Measurements from ENCODE around the gene REXO4. TPM values are rescaled to one million over a fixed set of nuclear protein-coding genes. Genes with fewer than 3 reads are reported as not detected.

The REXO4 gene
- total and polyA plus RNA-seq, 10 of the 15 experiments (the other 5 are each of a cell fraction or from before 2014, with no cell fraction given), result 2.7 to 43.9 (median 30.5) TPM

DNA sequence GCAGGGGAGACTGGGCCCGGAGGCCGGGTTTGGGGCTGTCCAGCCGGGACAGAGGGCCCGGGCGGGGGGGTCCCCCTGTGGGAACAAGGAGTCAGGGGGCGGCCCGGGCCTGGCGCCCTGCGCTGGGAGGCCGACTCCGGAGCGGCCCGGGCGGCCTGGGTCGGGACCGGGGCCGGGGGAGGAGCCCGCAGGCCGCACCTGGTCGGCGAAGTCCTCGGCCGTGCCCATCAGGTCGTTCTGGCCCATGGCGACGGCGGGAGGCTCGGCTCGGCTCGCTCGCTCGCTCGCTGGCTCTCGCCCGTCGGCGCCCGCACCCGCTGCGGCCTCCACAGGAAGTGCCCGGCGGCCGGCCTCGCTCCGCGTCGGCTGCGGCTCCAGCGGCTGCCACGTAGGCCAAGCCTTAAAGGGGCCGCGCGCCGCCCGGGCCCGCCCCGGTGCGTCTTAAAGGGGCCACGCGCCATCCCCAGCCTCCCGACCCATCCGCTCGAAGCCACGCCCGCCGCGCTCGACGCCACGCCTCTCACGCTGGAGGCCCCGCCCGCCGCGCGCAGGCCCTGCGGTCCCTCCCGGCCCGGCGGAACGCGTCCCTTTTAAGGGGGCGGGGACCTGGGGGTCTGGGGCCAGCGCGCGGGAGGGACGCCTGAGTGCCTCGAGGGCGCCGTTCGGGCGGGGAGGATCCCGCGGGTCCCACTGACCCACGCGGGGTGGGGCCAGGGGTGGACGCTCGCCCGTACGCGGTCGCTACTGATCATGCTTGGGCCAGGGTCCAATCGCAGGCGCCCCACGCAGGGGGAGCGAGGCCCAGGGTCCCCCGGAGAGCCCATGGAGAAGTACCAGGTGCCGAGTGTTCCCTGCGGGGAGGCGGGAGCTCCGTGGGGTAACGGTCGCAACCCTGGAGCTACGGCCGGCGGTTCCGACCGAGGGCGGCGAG lies 41.8 kb downstream of the REXO4 start, which contains the start of the genes STKLD1 and SURF4 (continued):
- TF ChIP-seq HDAC2 (IDR thresholded peaks at IDR 0.05) (no peak), CBX5 (IDR thresholded peaks at IDR 0.05; ENCODE audit: low read depth) (no peak), NBN (IDR thresholded peaks at IDR 0.05) (no peak), KAT2A (conservative IDR thresholded peaks at IDR 0.05; ENCODE audit: control insufficient read depth, low read depth, low read length) (no peak), SUPT20H (IDR thresholded peaks at IDR 0.05; ENCODE audit: borderline replicate concordance, control insufficient read depth, low read depth, low read length) (no peak), KLF5 (IDR thresholded peaks at IDR 0.05; ENCODE audit: partially characterized antibody) (no peak), SREBF2 (IDR thresholded peaks at IDR 0.05; ENCODE audit: low read length) (no peak), EGR1 (IDR thresholded peaks at IDR 0.05; ENCODE audit: borderline replicate concordance in 1 of 2, low read depth in 2 of 2, low read length in 2 of 2) (0 out of 3 replicates have a peak, but pooled peaks of 1 of the 2 experiments have one; percentile 34), BCL11A (IDR thresholded peaks at IDR 0.05; ENCODE audit: low read depth, low read length) (no peak), RELA (IDR thresholded peaks at IDR 0.05; ENCODE audit: borderline replicate concordance, partially characterized antibody) (peak; percentile 54), CBX3 (IDR thresholded peaks at IDR 0.05; ENCODE audit: borderline replicate concordance, low read depth) (no peak)
- TF ChIP-seq, protein P1, sequence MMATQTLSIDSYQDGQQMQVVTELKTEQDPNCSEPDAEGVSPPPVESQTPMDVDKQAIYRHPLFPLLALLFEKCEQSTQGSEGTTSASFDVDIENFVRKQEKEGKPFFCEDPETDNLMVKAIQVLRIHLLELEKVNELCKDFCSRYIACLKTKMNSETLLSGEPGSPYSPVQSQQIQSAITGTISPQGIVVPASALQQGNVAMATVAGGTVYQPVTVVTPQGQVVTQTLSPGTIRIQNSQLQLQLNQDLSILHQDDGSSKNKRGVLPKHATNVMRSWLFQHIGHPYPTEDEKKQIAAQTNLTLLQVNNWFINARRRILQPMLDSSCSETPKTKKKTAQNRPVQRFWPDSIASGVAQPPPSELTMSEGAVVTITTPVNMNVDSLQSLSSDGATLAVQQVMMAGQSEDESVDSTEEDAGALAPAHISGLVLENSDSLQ (IDR thresholded peaks at IDR 0.05), result no peak
- TF ChIP-seq, protein P2, sequence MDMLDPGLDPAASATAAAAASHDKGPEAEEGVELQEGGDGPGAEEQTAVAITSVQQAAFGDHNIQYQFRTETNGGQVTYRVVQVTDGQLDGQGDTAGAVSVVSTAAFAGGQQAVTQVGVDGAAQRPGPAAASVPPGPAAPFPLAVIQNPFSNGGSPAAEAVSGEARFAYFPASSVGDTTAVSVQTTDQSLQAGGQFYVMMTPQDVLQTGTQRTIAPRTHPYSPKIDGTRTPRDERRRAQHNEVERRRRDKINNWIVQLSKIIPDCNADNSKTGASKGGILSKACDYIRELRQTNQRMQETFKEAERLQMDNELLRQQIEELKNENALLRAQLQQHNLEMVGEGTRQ (IDR thresholded peaks at IDR 0.05; ENCODE audit: borderline replicate concordance, low read depth, low read length), result no peak
- TF ChIP-seq, protein P3, sequence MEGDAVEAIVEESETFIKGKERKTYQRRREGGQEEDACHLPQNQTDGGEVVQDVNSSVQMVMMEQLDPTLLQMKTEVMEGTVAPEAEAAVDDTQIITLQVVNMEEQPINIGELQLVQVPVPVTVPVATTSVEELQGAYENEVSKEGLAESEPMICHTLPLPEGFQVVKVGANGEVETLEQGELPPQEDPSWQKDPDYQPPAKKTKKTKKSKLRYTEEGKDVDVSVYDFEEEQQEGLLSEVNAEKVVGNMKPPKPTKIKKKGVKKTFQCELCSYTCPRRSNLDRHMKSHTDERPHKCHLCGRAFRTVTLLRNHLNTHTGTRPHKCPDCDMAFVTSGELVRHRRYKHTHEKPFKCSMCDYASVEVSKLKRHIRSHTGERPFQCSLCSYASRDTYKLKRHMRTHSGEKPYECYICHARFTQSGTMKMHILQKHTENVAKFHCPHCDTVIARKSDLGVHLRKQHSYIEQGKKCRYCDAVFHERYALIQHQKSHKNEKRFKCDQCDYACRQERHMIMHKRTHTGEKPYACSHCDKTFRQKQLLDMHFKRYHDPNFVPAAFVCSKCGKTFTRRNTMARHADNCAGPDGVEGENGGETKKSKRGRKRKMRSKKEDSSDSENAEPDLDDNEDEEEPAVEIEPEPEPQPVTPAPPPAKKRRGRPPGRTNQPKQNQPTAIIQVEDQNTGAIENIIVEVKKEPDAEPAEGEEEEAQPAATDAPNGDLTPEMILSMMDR (IDR thresholded peaks at IDR 0.05 in 2 of 3, conservative IDR thresholded peaks at IDR 0.05 in 1 of 3; ENCODE audit: control insufficient read depth in 2 of 3, extremely low read depth in 1 of 3, insufficient read depth in 1 of 3, low read depth in 3 of 3, low read length in 3 of 3), result no peak
- TF ChIP-seq, protein P4, sequence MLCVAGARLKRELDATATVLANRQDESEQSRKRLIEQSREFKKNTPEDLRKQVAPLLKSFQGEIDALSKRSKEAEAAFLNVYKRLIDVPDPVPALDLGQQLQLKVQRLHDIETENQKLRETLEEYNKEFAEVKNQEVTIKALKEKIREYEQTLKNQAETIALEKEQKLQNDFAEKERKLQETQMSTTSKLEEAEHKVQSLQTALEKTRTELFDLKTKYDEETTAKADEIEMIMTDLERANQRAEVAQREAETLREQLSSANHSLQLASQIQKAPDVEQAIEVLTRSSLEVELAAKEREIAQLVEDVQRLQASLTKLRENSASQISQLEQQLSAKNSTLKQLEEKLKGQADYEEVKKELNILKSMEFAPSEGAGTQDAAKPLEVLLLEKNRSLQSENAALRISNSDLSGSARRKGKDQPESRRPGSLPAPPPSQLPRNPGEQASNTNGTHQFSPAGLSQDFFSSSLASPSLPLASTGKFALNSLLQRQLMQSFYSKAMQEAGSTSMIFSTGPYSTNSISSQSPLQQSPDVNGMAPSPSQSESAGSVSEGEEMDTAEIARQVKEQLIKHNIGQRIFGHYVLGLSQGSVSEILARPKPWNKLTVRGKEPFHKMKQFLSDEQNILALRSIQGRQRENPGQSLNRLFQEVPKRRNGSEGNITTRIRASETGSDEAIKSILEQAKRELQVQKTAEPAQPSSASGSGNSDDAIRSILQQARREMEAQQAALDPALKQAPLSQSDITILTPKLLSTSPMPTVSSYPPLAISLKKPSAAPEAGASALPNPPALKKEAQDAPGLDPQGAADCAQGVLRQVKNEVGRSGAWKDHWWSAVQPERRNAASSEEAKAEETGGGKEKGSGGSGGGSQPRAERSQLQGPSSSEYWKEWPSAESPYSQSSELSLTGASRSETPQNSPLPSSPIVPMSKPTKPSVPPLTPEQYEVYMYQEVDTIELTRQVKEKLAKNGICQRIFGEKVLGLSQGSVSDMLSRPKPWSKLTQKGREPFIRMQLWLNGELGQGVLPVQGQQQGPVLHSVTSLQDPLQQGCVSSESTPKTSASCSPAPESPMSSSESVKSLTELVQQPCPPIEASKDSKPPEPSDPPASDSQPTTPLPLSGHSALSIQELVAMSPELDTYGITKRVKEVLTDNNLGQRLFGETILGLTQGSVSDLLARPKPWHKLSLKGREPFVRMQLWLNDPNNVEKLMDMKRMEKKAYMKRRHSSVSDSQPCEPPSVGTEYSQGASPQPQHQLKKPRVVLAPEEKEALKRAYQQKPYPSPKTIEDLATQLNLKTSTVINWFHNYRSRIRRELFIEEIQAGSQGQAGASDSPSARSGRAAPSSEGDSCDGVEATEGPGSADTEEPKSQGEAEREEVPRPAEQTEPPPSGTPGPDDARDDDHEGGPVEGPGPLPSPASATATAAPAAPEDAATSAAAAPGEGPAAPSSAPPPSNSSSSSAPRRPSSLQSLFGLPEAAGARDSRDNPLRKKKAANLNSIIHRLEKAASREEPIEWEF (IDR thresholded peaks at IDR 0.05; ENCODE audit: insufficient replicate concordance, low read depth, low read length), result no peak
- TF ChIP-seq, protein P5, sequence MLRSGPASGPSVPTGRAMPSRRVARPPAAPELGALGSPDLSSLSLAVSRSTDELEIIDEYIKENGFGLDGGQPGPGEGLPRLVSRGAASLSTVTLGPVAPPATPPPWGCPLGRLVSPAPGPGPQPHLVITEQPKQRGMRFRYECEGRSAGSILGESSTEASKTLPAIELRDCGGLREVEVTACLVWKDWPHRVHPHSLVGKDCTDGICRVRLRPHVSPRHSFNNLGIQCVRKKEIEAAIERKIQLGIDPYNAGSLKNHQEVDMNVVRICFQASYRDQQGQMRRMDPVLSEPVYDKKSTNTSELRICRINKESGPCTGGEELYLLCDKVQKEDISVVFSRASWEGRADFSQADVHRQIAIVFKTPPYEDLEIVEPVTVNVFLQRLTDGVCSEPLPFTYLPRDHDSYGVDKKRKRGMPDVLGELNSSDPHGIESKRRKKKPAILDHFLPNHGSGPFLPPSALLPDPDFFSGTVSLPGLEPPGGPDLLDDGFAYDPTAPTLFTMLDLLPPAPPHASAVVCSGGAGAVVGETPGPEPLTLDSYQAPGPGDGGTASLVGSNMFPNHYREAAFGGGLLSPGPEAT (IDR thresholded peaks at IDR 0.05; ENCODE audit: low read depth), result no peak
- TF ChIP-seq, protein P6, sequence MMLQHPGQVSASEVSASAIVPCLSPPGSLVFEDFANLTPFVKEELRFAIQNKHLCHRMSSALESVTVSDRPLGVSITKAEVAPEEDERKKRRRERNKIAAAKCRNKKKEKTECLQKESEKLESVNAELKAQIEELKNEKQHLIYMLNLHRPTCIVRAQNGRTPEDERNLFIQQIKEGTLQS (IDR thresholded peaks at IDR 0.05; ENCODE audit: borderline replicate concordance, extremely low read depth, low read depth, low read length), result no peak

Data from GM12878 (cell line).